CD8-positive, alpha-beta memory T cell (primary cell): ENCODE data around the gene ARHGAP26. TPM values are rescaled to one million over a fixed set of nuclear protein-coding genes. Genes with fewer than 3 reads are reported as not detected.

Experiments used
- CTCF ChIA-PET: fragments of 350-600 bp; sonication (Branson Sonifier 250); formaldehyde crosslinking; loops from one replicate; lab custom pipeline; 2021; ENCODE audit warnings: antibody characterized with exemption; lab: Charles Lee
- POLR2A ChIA-PET: fragments of 350-600 bp; sonication (Branson Sonifier 250); formaldehyde crosslinking; loops from one replicate; lab custom pipeline; 2021; ENCODE audit warnings: antibody characterized with exemption; lab: Charles Lee
- DNase-seq, 5 donors: peaks; one replicate each; pipeline versions ENCODE4 v3.0.0 to v3.0.0-alpha.2; 2020 to 2022; ENCODE audit warnings: mixed read lengths in 1 of 5
- H3K27ac ChIP-seq: one replicate; pipeline ENCODE4 v1.7.0; 2013; ENCODE audit warnings: low read depth, mild to moderate bottlenecking, low read length, moderate library complexity
- H3K27me3 ChIP-seq: 2 replicates; pipeline ENCODE4 v1.7.0; 2013; ENCODE audit warnings: low read length, mild to moderate bottlenecking; ENCODE audit not compliant: insufficient read depth, poor library complexity, severe bottlenecking
- H3K36me3 ChIP-seq: 2 replicates; pipeline ENCODE4 v1.7.0; 2013; ENCODE audit warnings: mild to moderate bottlenecking, low read length, moderate library complexity; ENCODE audit not compliant: insufficient read depth
- H3K4me1 ChIP-seq: 2 replicates; pipeline ENCODE4 v1.7.0; 2013; ENCODE audit warnings: mild to moderate bottlenecking, low read length, moderate library complexity; ENCODE audit not compliant: insufficient read depth
- H3K4me3 ChIP-seq: 2 replicates; pipeline ENCODE4 v1.7.0; 2013; ENCODE audit warnings: mild to moderate bottlenecking, low read length
- H3K9me3 ChIP-seq: 2 replicates; pipeline ENCODE4 v1.7.0; 2013; ENCODE audit warnings: mild to moderate bottlenecking, low read length
- H3K27ac Mint-ChIP-seq, 8 donors: one replicate each; pipeline ENCODE4 v1.8.0; 2020 to 2021; ENCODE audit warnings: mixed read lengths in 8 of 8, mild to moderate bottlenecking in 6 of 8, inconsistent platforms in 3 of 8, moderate library complexity in 3 of 8
- H3K27me3 Mint-ChIP-seq, 2 donors: one replicate each; pipeline ENCODE4 v1.8.0; 2020 to 2021; ENCODE audit warnings: mixed read lengths in 2 of 2, mild to moderate bottlenecking in 1 of 2, moderate library complexity in 1 of 2
- H3K36me3 Mint-ChIP-seq, 3 donors: one replicate each; pipeline ENCODE4 v1.8.0; 2020 to 2021; ENCODE audit warnings: mixed read lengths in 3 of 3, inconsistent platforms in 1 of 3, mild to moderate bottlenecking in 1 of 3
- H3K4me1 Mint-ChIP-seq, 3 donors: one replicate each; pipeline ENCODE4 v1.8.0; 2020 to 2021; ENCODE audit warnings: mixed read lengths in 3 of 3, inconsistent platforms in 1 of 3, mild to moderate bottlenecking in 1 of 3
- H3K4me3 Mint-ChIP-seq, 7 donors: one replicate each; pipeline ENCODE4 v1.8.0; 2020 to 2021; ENCODE audit warnings: mixed read lengths in 7 of 7, mild to moderate bottlenecking in 6 of 7, moderate library complexity in 4 of 7, inconsistent platforms in 2 of 7
- H3K9me3 Mint-ChIP-seq, 5 donors: one replicate each; pipeline ENCODE4 v1.8.0; 2020 to 2022; ENCODE audit warnings: mixed read lengths in 5 of 5, mild to moderate bottlenecking in 3 of 5, moderate library complexity in 2 of 5, inconsistent platforms in 1 of 5
- polyA plus RNA-seq: library from polyadenylated mRNA; unstranded; fragments of 300-500 nt; fragmentation: Illumina TruSeq; gene quantifications from one replicate; pipeline ENCODE4 v1.2.3, GENCODE V29; 2021
- total RNA-seq, 2 experiments: library from RNA; stranded (reverse); gene quantifications; one replicate each; pipeline ENCODE4 v1.2.3, GENCODE V29; 2021

Gene ARHGAP26
- total and polyA plus RNA-seq, 3 experiments from 2014 or later: 16.7 to 37.1 (median 19.7) TPM

GRCh38 chr5:142828797-142829535 lies 58.8 kb downstream of the ARHGAP26 start:
- no peak for DNase-seq
- Mint-ChIP-seq H3K27me3 (no peaks in the 10 kb centered on the region), H3K27ac (peak overlapping the region in 5 of 8 donors; percentile 26 to 68 (median 56)), H3K9me3 (no peaks in the 10 kb centered on the region), H3K4me3 (peak overlapping the region in 3 of 7 donors; percentile 16 to 33 (median 29)), H3K4me1 (peaks cover 86 to 96% (median 93%) of the 10 kb centered on the region in 3 donors), H3K36me3 (peaks cover 0 to 4% (median 1%) of the 10 kb centered on the region in 3 donors)
- Histone ChIP-seq H3K36me3 (no peaks in the 10 kb centered on the region), H3K27ac (no peak overlapping the region), H3K4me1 (peaks cover 20% of the 10 kb centered on the region), H3K9me3 (no peaks in the 10 kb centered on the region), H3K4me3 (no peak overlapping the region), H3K27me3 (no peaks in the 10 kb centered on the region)
- CTCF ChIA-PET: interaction anchor here (1.8 kb wide), 1 partner anchor 10 kb away, joined by 4 read pairs; no protein-coding TSS in a partner anchor
- POLR2A ChIA-PET: no interaction called here

GRCh38 chr5:142829801-142830220 lies 59.6 kb downstream of the ARHGAP26 start:
- Histone ChIP-seq H3K4me1 (peaks cover 20% of the 10 kb centered on the region), H3K9me3 (no peaks in the 10 kb centered on the region), H3K36me3 (no peaks in the 10 kb centered on the region), H3K27ac (no peak overlapping the region), H3K4me3 (no peak overlapping the region), H3K27me3 (no peaks in the 10 kb centered on the region)
- Mint-ChIP-seq H3K4me3 (no peak overlapping the region), H3K9me3 (no peaks in the 10 kb centered on the region), H3K27ac (peak overlapping the region in 3 of 8 donors; percentile 18 to 24 (median 21)), H3K36me3 (peaks cover 0 to 4% (median 1%) of the 10 kb centered on the region in 3 donors), H3K27me3 (no peaks in the 10 kb centered on the region), H3K4me1 (peaks cover 84 to 96% (median 91%) of the 10 kb centered on the region in 3 donors)
- DNase-seq: no peak
- ChIA-PET POLR2A (no interaction called here), CTCF (interaction anchor here (1.6 to 1.8 kb wide), 2 partner anchors 9 to 81 kb away, joined by 3 to 4 read pairs; no protein-coding TSS in a partner anchor)

- no peaks in the 10 kb centered on the region for H3K27me3 Mint-ChIP-seq
- DNase-seq: no peak
- no peak overlapping the region for H3K27ac ChIP-seq
- no peaks in the 10 kb centered on the region for H3K9me3 ChIP-seq
- H3K4me3 ChIP-seq: no peak overlapping the region
- ChIA-PET POLR2A (no interaction called here), CTCF (interaction anchor here (1.6 to 1.8 kb wide), 2 partner anchors 8 to 81 kb away, joined by 3 to 4 read pairs; no protein-coding TSS in a partner anchor)
- H3K4me1 ChIP-seq: peaks cover 20% of the 10 kb centered on the region
- no peaks in the 10 kb centered on the region for H3K9me3 Mint-ChIP-seq
- H3K4me3 Mint-ChIP-seq: no peak overlapping the region
- H3K27ac Mint-ChIP-seq: peak overlapping the region in 2 of 8 donors; percentile 18 to 24
- H3K27me3 ChIP-seq: no peaks in the 10 kb centered on the region
- peaks cover 0 to 4% (median 3%) of the 10 kb centered on the region in 3 donors for H3K36me3 Mint-ChIP-seq
- no peaks in the 10 kb centered on the region for H3K36me3 ChIP-seq
- H3K4me1 Mint-ChIP-seq: peaks cover 84 to 96% (median 92%) of the 10 kb centered on the region in 3 donors
Measured at GRCh38 chr5:142830241-142831008, 60.2 kb downstream of the ARHGAP26 start.

DNA sequence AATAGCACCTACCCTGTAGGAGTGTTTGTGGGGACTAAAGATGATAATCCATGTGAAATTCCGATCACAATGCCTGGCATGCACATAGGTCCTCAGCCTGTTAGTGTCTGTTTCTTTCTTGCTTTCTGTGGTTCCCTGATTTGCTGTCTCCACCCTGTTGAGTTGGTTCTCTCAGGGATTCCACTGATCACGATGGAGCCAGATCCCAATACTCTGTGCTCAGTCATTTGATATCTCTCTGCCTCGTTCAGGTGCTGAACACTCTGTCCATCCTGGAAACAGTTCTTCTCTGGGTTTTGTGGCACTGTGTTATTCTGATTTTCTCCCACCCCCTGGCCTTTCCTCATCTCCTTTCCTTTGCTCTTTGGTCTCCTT lies 60.8 kb downstream of the ARHGAP26 start:
- no peak overlapping the region for H3K4me3 Mint-ChIP-seq
- DNase-seq: no peak
- peak overlapping the region in 2 of 8 donors; percentile 0 to 25 for H3K27ac Mint-ChIP-seq
- H3K36me3 Mint-ChIP-seq: peaks cover 0 to 4% (median 3%) of the 10 kb centered on the region in 3 donors
- Histone ChIP-seq H3K36me3 (no peaks in the 10 kb centered on the region), H3K9me3 (no peaks in the 10 kb centered on the region), H3K4me3 (no peak overlapping the region), H3K27ac (no peak overlapping the region), H3K4me1 (peaks cover 20% of the 10 kb centered on the region), H3K27me3 (no peaks in the 10 kb centered on the region)
- H3K27me3 Mint-ChIP-seq: no peaks in the 10 kb centered on the region
- POLR2A ChIA-PET: no interaction called here
- H3K4me1 Mint-ChIP-seq: peaks cover 85 to 96% (median 93%) of the 10 kb centered on the region in 3 donors
- H3K9me3 Mint-ChIP-seq: no peaks in the 10 kb centered on the region
- CTCF ChIA-PET: interaction anchor here (1.6 kb wide), 1 partner anchor 82 kb away, joined by 3 read pairs; no protein-coding TSS in a partner anchor

- CTCF ChIA-PET: interaction anchor here (1.0 to 1.1 kb wide), 2 partner anchors 8 to 84 kb away, joined by 3 to 4 read pairs; no protein-coding TSS in a partner anchor
- Mint-ChIP-seq H3K4me3 (no peak overlapping the region), H3K27me3 (no peaks in the 10 kb centered on the region), H3K9me3 (no peaks in the 10 kb centered on the region), H3K27ac (peak overlapping the region in 3 of 8 donors; percentile 27 to 63 (median 49)), H3K36me3 (peaks cover 0 to 6% (median 3%) of the 10 kb centered on the region in 3 donors), H3K4me1 (peaks cover 84 to 96% (median 90%) of the 10 kb centered on the region in 3 donors)
- Histone ChIP-seq H3K4me3 (no peak overlapping the region), H3K27ac (no peak overlapping the region), H3K36me3 (no peaks in the 10 kb centered on the region), H3K27me3 (no peaks in the 10 kb centered on the region), H3K4me1 (peaks cover 7% of the 10 kb centered on the region), H3K9me3 (no peaks in the 10 kb centered on the region)
- DNase-seq: no peak
- POLR2A ChIA-PET: no interaction called here
Measured at GRCh38 chr5:142832263-142832662, 62.1 kb downstream of the ARHGAP26 start.

DNA sequence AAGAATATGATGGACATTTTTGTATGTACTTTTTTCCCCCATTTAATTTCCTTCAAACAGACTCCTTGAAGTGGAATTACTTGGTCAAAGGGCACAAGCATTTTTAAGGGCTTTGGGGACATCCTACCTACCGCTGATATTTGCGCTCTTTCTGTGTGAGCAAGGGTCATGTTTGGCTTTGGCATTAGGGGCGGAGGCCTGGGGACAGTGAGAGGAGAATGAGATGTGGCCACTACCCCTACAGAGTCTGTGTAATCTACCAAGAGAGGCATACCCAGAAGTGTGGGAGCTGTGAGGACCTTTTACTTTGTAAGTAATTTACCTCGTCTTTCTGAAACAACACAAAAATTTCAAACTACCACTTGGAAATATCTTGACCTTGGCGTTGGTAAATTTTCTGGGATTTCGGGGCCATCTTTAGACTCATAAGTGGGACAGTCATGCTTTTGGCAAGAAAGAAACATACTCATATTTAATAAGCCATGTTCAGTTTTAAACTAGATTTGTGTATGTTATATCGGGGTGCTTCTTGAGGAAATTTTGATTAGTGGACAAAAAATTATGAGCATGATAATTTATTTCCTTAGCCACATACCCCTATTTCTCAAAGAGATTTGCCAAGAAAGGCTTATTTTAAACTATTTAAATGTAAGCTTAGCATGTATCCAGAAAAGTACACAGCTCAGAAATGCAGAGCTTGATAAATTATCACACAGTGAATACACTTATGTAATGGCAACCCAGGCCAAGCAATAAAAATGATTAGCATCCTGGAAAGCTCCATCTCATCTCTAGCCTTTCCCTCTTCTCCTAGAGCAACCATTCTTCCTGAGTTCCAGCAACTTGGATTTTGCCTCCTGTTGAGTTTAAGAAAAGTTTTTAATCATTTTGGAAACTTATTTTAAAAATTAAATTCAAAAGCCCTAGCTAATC lies 63.6 kb downstream of the ARHGAP26 start:
- Mint-ChIP-seq H3K27ac (peak overlapping the region in 2 of 8 donors; percentile 74 to 77), H3K36me3 (peaks cover 0 to 6% (median 3%) of the 10 kb centered on the region in 3 donors), H3K4me3 (no peak overlapping the region), H3K4me1 (peaks cover 77 to 92% (median 80%) of the 10 kb centered on the region in 3 donors), H3K9me3 (no peaks in the 10 kb centered on the region), H3K27me3 (no peaks in the 10 kb centered on the region)
- no peaks in the 10 kb centered on the region for H3K9me3 ChIP-seq
- no peak for DNase-seq
- CTCF ChIA-PET: interaction anchor here (1.4 to 1.7 kb wide), 2 partner anchors 50 to 121 kb away, joined by 4 to 6 read pairs; no protein-coding TSS in a partner anchor
- no peaks in the 10 kb centered on the region for H3K4me1 ChIP-seq
- no peaks in the 10 kb centered on the region for H3K27me3 ChIP-seq
- H3K4me3 ChIP-seq: no peak overlapping the region
- no peak overlapping the region for H3K27ac ChIP-seq
- POLR2A ChIA-PET: no interaction called here
- no peaks in the 10 kb centered on the region for H3K36me3 ChIP-seq

DNA sequence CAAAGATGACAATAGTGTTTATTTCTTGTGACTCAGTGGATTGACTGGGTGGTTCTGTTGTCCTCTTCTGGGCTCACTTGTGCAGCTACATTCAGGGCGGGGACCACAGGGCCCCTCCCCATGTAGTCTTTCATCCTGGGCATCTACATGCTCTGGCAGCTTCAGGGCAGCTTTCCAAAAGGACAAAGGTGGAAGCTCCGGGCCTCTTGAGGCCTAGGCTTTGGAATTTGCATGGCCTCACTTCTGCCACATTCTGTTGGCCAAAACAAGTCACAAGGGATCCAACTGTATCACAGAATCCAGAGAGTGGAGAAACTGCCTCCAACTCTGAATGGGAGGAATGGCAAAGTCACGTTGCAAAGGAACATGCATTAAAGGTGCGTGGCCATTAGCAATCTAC lies 64.3 kb downstream of the ARHGAP26 start:
- H3K4me3 Mint-ChIP-seq: no peak overlapping the region
- CTCF ChIA-PET: interaction anchor here (1.1 to 1.7 kb wide), 3 partner anchors 9 to 121 kb away, joined by 3 to 6 read pairs (median 4); no protein-coding TSS in a partner anchor

More for the DNA sequence above, 64.3 kb downstream of the ARHGAP26 start:
- DNase-seq: no peak
- H3K27ac ChIP-seq: no peak overlapping the region
- no peaks in the 10 kb centered on the region for H3K27me3 ChIP-seq
- H3K27me3 Mint-ChIP-seq: no peaks in the 10 kb centered on the region
- H3K4me1 Mint-ChIP-seq: peaks cover 73 to 88% (median 75%) of the 10 kb centered on the region in 3 donors
- H3K36me3 ChIP-seq: no peaks in the 10 kb centered on the region
- no peaks in the 10 kb centered on the region for H3K4me1 ChIP-seq
- H3K4me3 ChIP-seq: no peak overlapping the region
- H3K27ac Mint-ChIP-seq: peak overlapping the region in 1 of 8 donors; percentile 43
- POLR2A ChIA-PET: no interaction called here
- no peaks in the 10 kb centered on the region for H3K9me3 ChIP-seq
- no peaks in the 10 kb centered on the region for H3K9me3 Mint-ChIP-seq
- H3K36me3 Mint-ChIP-seq: peaks cover 0 to 6% (median 3%) of the 10 kb centered on the region in 3 donors
